ENCODE data around the gene NADK.
A peak's percentile ranks its signal among the peaks of the same experiment; 100 is the strongest.
"Not testable (repeated sequence)": the region's sequence is repeated elsewhere in the genome, so short reads cannot be mapped to it uniquely, and the experiment has no call there.

The NADK gene

DNA sequence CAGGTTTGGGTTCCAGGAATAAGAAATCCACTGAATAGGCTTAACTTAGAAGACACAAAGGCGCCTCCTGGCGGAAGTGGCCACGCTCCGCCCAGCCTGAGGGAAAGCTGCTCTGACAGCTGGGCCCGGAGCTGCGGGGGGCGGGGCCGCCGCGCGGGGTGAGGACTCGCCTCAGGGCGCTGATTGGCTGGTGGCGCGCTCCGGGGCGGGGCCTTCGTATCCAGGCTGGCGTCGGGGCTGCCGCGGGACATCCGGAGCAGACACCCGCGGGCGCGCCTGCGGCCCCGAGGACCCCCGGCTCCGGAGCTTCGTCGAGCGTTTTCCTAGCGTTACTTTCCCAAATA is 31.7 kb downstream of the NADK start:
- DNase-seq (ENCODE audit: low spot score) = not testable (repeated sequence)

DNA sequence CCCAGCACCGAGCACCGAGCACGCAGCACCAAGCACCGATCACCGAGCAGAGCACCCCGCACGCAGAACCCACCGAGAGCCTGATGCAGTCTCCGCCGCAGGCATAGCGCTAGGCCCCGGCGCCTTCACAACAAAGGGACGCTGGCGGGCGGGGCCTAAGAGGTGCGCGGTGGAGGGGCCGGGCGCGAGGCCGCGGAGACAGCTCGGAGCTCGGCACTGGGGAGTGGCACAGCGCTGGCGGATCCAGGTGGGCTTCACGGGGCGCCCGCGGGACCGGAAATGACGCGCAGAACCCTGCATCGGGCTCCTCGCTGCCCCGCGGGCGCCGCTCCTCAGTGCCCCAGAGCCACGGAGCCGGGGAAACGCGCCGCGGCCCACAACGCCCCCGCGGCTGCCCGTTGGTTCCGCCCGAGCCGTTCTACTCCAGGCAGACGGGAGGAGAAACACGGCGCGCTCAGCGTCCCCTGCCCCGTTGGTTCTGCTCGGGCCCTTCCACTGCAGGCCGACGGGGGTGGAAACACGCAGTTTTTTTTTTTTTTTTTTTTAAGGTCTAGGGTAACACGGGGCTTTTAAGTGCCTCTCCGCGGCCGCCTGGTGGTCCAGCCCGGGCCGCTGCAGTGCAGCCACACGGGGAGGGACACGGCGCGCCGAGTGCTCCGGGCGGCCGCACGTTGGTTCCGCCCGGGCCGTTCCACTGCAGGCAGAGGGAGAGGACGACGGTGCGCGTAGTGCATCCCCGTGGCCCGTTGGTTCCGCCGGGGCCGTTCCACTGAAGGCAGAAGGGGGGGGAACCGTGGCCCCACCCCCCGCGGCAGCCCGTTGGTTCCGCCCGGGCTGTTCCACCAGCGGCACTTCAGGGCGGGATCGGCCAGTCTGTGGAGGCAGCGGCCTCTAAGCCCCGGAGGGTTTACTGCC is 32.4 kb downstream of the NADK start:
- peak; percentile 75 for DNase-seq (ENCODE audit: low spot score)

DNA sequence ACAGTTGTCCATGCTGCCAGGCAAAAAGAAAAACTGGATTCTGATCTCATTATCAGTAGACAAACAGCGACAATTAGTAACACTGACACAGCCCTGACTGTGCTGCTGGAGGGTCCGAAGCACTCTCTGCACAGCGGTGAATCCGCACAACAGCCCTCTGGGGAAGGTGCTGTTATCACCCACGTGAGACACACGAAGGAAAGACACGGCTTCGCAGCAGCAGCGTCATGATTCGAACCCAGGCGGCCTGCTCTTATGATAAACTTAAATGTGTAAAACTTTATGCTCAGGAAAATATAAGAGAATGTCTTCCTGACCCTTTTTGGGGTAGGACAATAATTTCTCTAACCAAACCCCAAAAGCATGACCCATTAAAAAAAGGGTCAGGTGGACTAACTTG is 35.7 kb downstream of the NADK start:
- DNase-seq (ENCODE audit: low spot score) = not testable (repeated sequence)

- not testable (repeated sequence) for DNase-seq (ENCODE audit: low spot score)
These were observed 37.3 kb downstream of the NADK start for GRCh38 chr1:1741013-1741412.

- not testable (repeated sequence) for DNase-seq (ENCODE audit: low spot score)
These were observed 39.4 kb downstream of the NADK start for GRCh38 chr1:1738799-1739337.

- not testable (repeated sequence) for DNase-seq (ENCODE audit: low spot score)
These were observed 40.3 kb downstream of the NADK start for GRCh38 chr1:1737675-1738590.

DNA sequence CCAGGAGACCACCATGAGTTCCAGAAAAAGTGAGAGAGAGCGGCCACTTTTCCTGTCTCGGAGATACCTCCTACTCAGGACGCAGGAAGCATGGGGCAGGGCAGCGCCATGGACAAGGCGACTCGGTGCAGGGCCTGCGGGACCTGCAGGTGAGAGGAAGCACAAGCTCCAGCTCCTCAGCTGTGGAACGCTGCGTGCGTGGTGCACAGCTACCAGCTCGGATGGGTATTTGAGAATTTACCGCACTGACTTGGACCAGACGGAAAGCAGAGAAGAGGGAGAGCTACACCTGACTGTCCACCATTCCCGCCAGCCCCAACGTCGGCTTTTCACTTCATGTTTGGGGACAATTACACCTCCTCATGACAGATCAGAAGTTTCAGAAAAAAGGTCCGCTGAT is 45.9 kb downstream of the NADK start:
- no peak for DNase-seq (ENCODE audit: low spot score)

GRCh38 chr1:1730870-1731269 is 47.4 kb downstream of the NADK start:
- DNase-seq (ENCODE audit: low spot score) = no peak

DNA sequence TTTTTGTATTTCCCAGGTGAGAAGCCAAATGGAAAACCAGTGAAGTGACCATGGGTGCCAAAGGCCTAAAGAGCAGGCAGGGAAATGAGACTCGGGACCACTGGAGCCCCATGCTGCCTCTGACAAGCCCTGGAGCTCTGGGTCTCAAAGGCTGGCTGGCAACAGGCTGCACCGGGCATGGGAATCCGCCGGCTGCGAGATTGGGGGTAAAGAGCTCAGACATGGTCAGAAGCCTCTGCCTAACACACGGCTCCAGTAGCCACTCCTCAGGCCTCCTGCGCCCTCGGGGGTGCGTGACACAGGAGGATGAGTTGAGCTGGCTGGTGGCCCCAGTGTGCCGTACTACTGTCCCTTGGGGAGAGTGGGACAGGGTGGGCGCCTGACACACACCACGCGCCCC is 48.0 kb downstream of the NADK start:
- not testable (repeated sequence) for DNase-seq (ENCODE audit: low spot score)

DNA sequence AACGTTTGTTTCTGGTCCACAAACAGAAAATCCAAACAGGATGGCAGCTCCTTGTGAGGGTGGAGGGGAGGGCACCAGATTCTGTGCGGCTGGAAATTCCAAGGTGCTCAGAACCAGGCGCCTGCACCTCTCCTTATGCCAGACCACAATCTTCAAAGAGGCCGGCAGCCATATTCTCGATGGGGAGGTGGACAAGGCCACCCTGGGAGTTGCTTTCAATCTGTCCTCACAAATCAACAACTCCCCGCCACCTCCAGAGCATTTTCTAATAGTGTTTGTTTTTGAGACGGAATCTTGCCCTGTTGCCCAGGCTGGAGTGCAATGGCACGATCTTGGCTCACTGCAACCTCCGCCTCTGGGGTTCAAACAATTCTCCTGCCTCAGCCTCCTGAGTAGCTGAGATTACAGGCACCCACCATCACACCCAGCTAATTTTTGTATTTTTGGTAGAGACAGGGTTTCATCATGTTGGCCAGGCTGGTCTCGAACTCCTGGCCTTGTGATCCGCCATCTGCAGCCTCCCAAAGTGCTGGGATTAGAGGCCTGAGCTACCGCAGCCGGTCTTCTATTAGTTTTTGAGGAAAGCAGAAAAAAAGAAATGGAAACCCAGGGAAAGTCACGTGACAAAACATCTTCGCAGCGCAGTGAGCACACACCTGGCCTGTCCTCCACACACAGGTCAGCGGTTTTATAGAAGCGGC is 49.0 kb downstream of the NADK start:
- DNase-seq (ENCODE audit: low spot score) = not testable (repeated sequence)

GRCh38 chr1:1728308-1729005 is 49.8 kb downstream of the NADK start:
- peak; percentile 11 for DNase-seq (ENCODE audit: low spot score)

- DNase-seq (ENCODE audit: low spot score) = not testable (repeated sequence)
These were observed 51.1 kb downstream of the NADK start for GRCh38 chr1:1727131-1727651.

GRCh38 chr1:1726088-1726487 is 52.2 kb downstream of the NADK start:
- not testable (repeated sequence) for DNase-seq (ENCODE audit: low spot score)

- peak; percentile 99 for DNase-seq (ENCODE audit: low spot score)
These were observed 54.0 kb downstream of the NADK start, which contains the start of gene CDK11A for GRCh38 chr1:1724035-1724864. TSS of gene CDK11A (minus strand) at chr1:1724357. CDS start at chr1:1722818, 1,539 bp downstream.

DNA sequence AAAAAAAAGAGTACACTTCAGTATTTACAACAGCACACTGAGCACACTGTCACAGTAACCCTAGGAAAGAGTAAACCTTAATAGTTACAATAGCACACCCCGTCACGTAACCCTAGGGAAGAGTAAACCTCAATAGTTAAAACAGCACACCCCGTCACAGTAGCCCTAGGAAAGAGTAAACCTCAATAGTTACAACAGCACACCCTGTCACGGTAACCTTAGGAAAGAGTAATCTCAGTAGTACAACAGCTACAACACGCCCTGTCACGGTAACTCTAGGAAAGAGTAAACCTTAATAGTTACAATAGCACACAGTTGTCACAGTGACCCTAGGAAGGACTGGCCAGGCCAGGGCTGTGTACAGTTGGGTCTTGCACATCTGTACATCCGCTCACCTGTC is 57.1 kb downstream of the NADK start:
- no peak for DNase-seq (ENCODE audit: low spot score)

DNA sequence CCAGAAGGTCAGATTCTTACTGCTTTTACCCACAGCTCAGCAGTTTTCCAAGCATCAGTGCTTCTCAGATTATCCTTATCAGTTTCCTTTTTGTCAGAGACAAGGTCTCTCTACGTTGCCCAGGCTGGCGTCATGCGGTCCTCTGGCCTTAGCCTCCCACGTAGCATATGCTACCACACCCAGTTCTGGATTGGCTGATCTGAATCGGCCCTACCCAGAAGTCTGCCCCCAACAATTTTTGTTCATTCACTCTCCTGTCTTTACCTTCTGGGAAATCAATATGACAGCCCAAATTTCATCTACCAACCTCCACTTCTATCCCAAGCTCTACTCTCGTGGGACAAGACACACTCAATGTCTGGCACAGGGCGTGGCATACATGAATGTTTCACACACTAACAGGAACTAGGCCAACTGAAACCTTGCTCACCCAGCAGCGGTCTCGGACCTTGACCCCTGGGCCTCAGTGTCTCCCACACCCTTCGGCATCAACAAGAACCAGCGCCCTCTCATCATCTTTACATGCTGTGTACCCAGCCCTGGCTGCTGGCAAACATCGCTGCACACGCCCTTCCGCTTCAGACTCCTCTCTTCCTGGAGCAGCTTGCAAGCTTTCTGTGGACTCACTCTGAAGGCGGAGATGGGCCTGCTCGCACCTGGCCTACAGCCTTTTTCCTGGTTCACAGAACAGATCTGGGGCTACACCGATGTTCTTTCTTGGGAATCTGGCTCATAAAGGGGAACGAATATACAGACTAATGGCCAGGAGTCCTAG is 63.0 kb downstream of the NADK start:
- not testable (repeated sequence) for DNase-seq (ENCODE audit: low spot score)

DNA sequence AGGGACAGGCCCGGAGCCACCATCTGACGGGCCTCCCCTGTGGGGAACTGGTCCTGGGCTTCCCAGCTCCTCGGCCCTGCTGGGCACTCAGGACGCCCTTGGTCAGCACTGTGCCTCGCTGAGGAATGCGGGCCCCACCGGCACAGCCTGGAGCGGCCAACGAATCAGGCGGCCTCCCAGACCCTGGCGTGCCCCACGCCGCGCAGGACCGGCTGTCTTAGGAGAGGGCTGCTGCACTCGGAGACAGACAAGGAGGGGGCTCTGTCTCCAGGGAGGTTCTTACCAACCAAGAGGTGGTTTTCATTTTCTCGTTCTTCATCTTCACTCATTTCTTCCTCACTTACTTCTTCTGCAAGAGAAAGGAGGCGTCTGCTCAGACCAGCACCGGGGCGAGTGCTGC is 70.4 kb downstream of the NADK start:
- DNase-seq (ENCODE audit: low spot score) = not testable (repeated sequence)

DNA sequence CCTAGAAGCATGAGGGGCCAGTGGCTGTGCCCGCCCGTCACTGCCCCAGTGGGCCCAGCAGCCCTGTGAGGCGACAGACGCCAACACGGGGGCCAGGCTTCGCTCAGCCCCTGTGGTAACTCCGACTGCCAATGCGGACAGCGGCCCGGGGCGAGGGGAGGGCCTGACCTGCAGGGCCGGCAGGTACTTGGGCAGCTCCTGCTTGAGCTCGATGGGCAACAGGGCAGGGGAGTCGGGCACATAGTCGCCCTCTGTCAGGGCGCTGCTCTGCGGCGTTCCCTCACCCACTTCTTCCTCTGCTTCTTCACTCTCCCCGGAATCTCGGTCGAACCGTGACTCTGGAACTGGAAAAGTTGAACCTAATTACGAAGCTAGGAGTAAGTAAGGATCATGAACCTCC is 71.0 kb downstream of the NADK start:
- not testable (repeated sequence) for DNase-seq (ENCODE audit: low spot score)

- not testable (repeated sequence) for DNase-seq (ENCODE audit: low spot score)
These were observed 72.6 kb downstream of the NADK start for GRCh38 chr1:1705623-1706022.

Data from activated CD4-positive, alpha-beta T cell treated with anti-CD3 and anti-CD28 coated beads, Interleukin-2, Interleukin-4, amounts not matched to agents 100 ng/mL and 50 ng/mL, durations not matched to agents 16 hours and 8 hours (primary cell).